CD4-positive, CD25-positive, alpha-beta regulatory T cell (primary cell): ENCODE results near the gene MARVELD3. TPM values are rescaled to one million over a fixed set of nuclear protein-coding genes. Genes with fewer than 3 reads are reported as not detected.
"Not testable (repeated sequence)": the region's sequence is repeated elsewhere in the genome, so short reads cannot be mapped to it uniquely, and the experiment has no call there.

ENCODE experiments used
- ATAC-seq, 2 donors: fragments of 150-1000 bp; cut with Tn5 transposase; one replicate each; pipeline ENCODE4 v1.10.0; 2021; ENCODE audit warnings: low read depth in 2 of 2, moderate number of reproducible peaks in 2 of 2, moderate library complexity in 1 of 2
- DNase-seq, 3 donors: peaks; one replicate each; pipeline versions ENCODE4 v3.0.0 to v3.0.0-alpha.2; 2012 to 2022; ENCODE audit warnings: mixed read lengths in 1 of 3
- H3K27ac ChIP-seq: one replicate; pipeline ENCODE4 v1.7.0; 2013; ENCODE audit warnings: mild to moderate bottlenecking, low read length; ENCODE audit not compliant: insufficient read depth, poor library complexity, severe bottlenecking
- H3K27me3 ChIP-seq: one replicate; pipeline ENCODE4 v1.7.0; 2013; ENCODE audit warnings: low read length; ENCODE audit not compliant: control insufficient read depth, insufficient read depth
- H3K36me3 ChIP-seq: one replicate; pipeline ENCODE4 v1.7.0; 2013; ENCODE audit warnings: mild to moderate bottlenecking, low read length, moderate library complexity; ENCODE audit not compliant: control insufficient read depth, insufficient read depth
- H3K4me1 ChIP-seq: 2 replicates; pipeline ENCODE4 v1.7.0; 2013; ENCODE audit warnings: mild to moderate bottlenecking, low read length; ENCODE audit not compliant: insufficient read depth, control insufficient read depth, poor library complexity, severe bottlenecking
- H3K4me3 ChIP-seq: one replicate; pipeline ENCODE4 v1.7.0; 2013; ENCODE audit warnings: low read depth, mild to moderate bottlenecking, low read length, moderate library complexity
- H3K9me3 ChIP-seq, 2 experiments: 1 replicate in 1 of 2; 2 replicates in 1 of 2; pipeline ENCODE4 v1.7.0; 2013; ENCODE audit warnings: low read length in 2 of 2, mild to moderate bottlenecking in 1 of 2, moderate library complexity in 1 of 2; ENCODE audit not compliant: control insufficient read depth in 2 of 2
- H3K27ac Mint-ChIP-seq, 3 donors: one replicate each; pipeline ENCODE4 v1.8.0; 2020 to 2022; ENCODE audit warnings: mild to moderate bottlenecking in 3 of 3, mixed read lengths in 3 of 3, moderate library complexity in 2 of 3
- H3K27me3 Mint-ChIP-seq: one replicate; pipeline ENCODE4 v1.8.0; 2022; ENCODE audit warnings: mild to moderate bottlenecking, mixed read lengths
- H3K36me3 Mint-ChIP-seq: one replicate; pipeline ENCODE4 v1.8.0; 2020; ENCODE audit warnings: mixed read lengths
- H3K4me1 Mint-ChIP-seq, 4 donors: one replicate each; pipeline ENCODE4 v1.8.0; 2020 to 2022; ENCODE audit warnings: mixed read lengths in 4 of 4, mild to moderate bottlenecking in 1 of 4
- H3K4me3 Mint-ChIP-seq, 4 donors: one replicate each; pipeline ENCODE4 v1.8.0; 2020 to 2022; ENCODE audit warnings: mild to moderate bottlenecking in 4 of 4, mixed read lengths in 4 of 4, moderate library complexity in 3 of 4
- H3K9me3 Mint-ChIP-seq, 7 donors: one replicate each; pipeline ENCODE4 v1.8.0; 2020 to 2022; ENCODE audit warnings: mixed read lengths in 7 of 7, mild to moderate bottlenecking in 3 of 7, moderate library complexity in 2 of 7
- polyA plus RNA-seq, 4 donors: library from polyadenylated mRNA; unstranded; fragments of 300-500 nt; fragmentation: Illumina TruSeq; gene quantifications; one replicate each; pipeline ENCODE4 v1.2.3, GENCODE V29; 2021
- total RNA-seq: library from RNA; stranded (reverse); gene quantifications from one replicate; pipeline ENCODE4 v1.2.3, GENCODE V29; 2022

The MARVELD3 gene
- total and polyA plus RNA-seq, 5 donors from 2014 or later: not detected

- Mint-ChIP-seq H3K36me3 (peaks cover 55% of the 10 kb centered on the region), H3K27ac (no peak overlapping the region), H3K4me3 (no peak overlapping the region), H3K27me3 (no peaks in the 10 kb centered on the region), H3K4me1 (no peaks in the 10 kb centered on the region), H3K9me3 (no peaks in the 10 kb centered on the region)
- Histone ChIP-seq H3K27ac (no peak overlapping the region), H3K27me3 (no peaks in the 10 kb centered on the region), H3K36me3 (peaks cover 40% of the 10 kb centered on the region), H3K4me1 (no peaks in the 10 kb centered on the region), H3K4me3 (no peak overlapping the region), H3K9me3 (no peaks in the 10 kb centered on the region)
- ATAC-seq (no peak), DNase-seq (no peak)
Observed at GRCh38 chr16:71672803-71673581, 47.0 kb downstream of the MARVELD3 start.

GRCh38 chr16:71673582-71673973, 47.6 kb downstream of the MARVELD3 start:
- Mint-ChIP-seq H3K4me3 (no peak overlapping the region), H3K36me3 (peaks cover 54% of the 10 kb centered on the region), H3K27me3 (no peaks in the 10 kb centered on the region), H3K9me3 (no peaks in the 10 kb centered on the region), H3K27ac (no peak overlapping the region), H3K4me1 (no peaks in the 10 kb centered on the region)
- peaks cover 43% of the 10 kb centered on the region for H3K36me3 ChIP-seq
- DNase-seq (no peak), ATAC-seq (no peak)
- H3K4me1 ChIP-seq: no peaks in the 10 kb centered on the region
- no peaks in the 10 kb centered on the region for H3K27me3 ChIP-seq
- H3K27ac ChIP-seq: no peak overlapping the region
- H3K9me3 ChIP-seq: no peaks in the 10 kb centered on the region
- H3K4me3 ChIP-seq: no peak overlapping the region

GRCh38 chr16:71674229-71674628, 48.2 kb downstream of the MARVELD3 start:
- H3K27me3 ChIP-seq: no peaks in the 10 kb centered on the region
- H3K4me1 ChIP-seq: no peaks in the 10 kb centered on the region
- Mint-ChIP-seq H3K27ac (no peak overlapping the region), H3K27me3 (no peaks in the 10 kb centered on the region), H3K4me3 (no peak overlapping the region), H3K36me3 (peaks cover 50% of the 10 kb centered on the region), H3K4me1 (peaks cover 0 to 2% (median 0%) of the 10 kb centered on the region in 4 donors), H3K9me3 (no peaks in the 10 kb centered on the region)
- no peak overlapping the region for H3K27ac ChIP-seq
- ATAC-seq: no peak
- peaks cover 45% of the 10 kb centered on the region for H3K36me3 ChIP-seq
- no peaks in the 10 kb centered on the region for H3K9me3 ChIP-seq
- H3K4me3 ChIP-seq: no peak overlapping the region
- DNase-seq: no peak

- Mint-ChIP-seq H3K9me3 (no peaks in the 10 kb centered on the region), H3K4me1 (peaks cover 0 to 4% (median 0%) of the 10 kb centered on the region in 4 donors), H3K27ac (no peak overlapping the region), H3K27me3 (no peaks in the 10 kb centered on the region), H3K4me3 (no peak overlapping the region), H3K36me3 (peaks cover 49% of the 10 kb centered on the region)
- ATAC-seq (no peak), DNase-seq (no peak)
- H3K36me3 ChIP-seq: peaks cover 35% of the 10 kb centered on the region
- H3K27me3 ChIP-seq: no peaks in the 10 kb centered on the region
- H3K9me3 ChIP-seq: no peaks in the 10 kb centered on the region
- H3K27ac ChIP-seq: no peak overlapping the region
- no peak overlapping the region for H3K4me3 ChIP-seq
- no peaks in the 10 kb centered on the region for H3K4me1 ChIP-seq
Observed at GRCh38 chr16:71675380-71675779, 49.4 kb downstream of the MARVELD3 start.

GRCh38 chr16:71676236-71676635, 50.3 kb downstream of the MARVELD3 start:
- Histone ChIP-seq H3K27ac (no peak overlapping the region), H3K4me1 (no peaks in the 10 kb centered on the region), H3K36me3 (peaks cover 36% of the 10 kb centered on the region), H3K4me3 (no peak overlapping the region), H3K9me3 (no peaks in the 10 kb centered on the region), H3K27me3 (no peaks in the 10 kb centered on the region)
- peak in 1 of 3 donors; percentile 24 for DNase-seq
- Mint-ChIP-seq H3K4me3 (no peak overlapping the region), H3K4me1 (peaks cover 0 to 4% (median 0%) of the 10 kb centered on the region in 4 donors), H3K9me3 (no peaks in the 10 kb centered on the region), H3K27ac (no peak overlapping the region), H3K36me3 (peaks cover 44% of the 10 kb centered on the region), H3K27me3 (no peaks in the 10 kb centered on the region)
- no peak for ATAC-seq

GRCh38 chr16:71681360-71681759, 55.4 kb downstream of the MARVELD3 start:
- Mint-ChIP-seq H3K9me3 (peaks cover 0 to 2% (median 0%) of the 10 kb centered on the region in 7 donors), H3K4me3 (no peak overlapping the region), H3K27ac (peak overlapping the region in 1 of 3 donors; percentile 20), H3K36me3 (peaks cover 36% of the 10 kb centered on the region), H3K27me3 (no peaks in the 10 kb centered on the region), H3K4me1 (peaks cover 0 to 4% (median under 1%) of the 10 kb centered on the region in 4 donors)
- no peak for DNase-seq
- no peaks in the 10 kb centered on the region for H3K27me3 ChIP-seq
- H3K4me1 ChIP-seq: no peaks in the 10 kb centered on the region
- peaks cover 26% of the 10 kb centered on the region for H3K36me3 ChIP-seq
- H3K4me3 ChIP-seq: no peak overlapping the region
- no peak overlapping the region for H3K27ac ChIP-seq
- no peaks in the 10 kb centered on the region for H3K9me3 ChIP-seq
- no peak for ATAC-seq

GRCh38 chr16:71684280-71684679, 58.3 kb downstream of the MARVELD3 start:
- H3K36me3 Mint-ChIP-seq: peaks cover 39% of the 10 kb centered on the region
- H3K4me1 ChIP-seq, H3K27me3 Mint-ChIP-seq, H3K27ac Mint-ChIP-seq, H3K4me3 ChIP-seq, H3K4me1 Mint-ChIP-seq, H3K27ac ChIP-seq, H3K4me3 Mint-ChIP-seq, DNase-seq, H3K9me3 Mint-ChIP-seq, H3K9me3 ChIP-seq, H3K27me3 ChIP-seq, ATAC-seq: not testable (repeated sequence)
- H3K36me3 ChIP-seq: peaks cover 18% of the 10 kb centered on the region
